Uterus (tissue), 4 donors: ENCODE measurements around the gene SQOR. TPM values are rescaled to one million over a fixed set of nuclear protein-coding genes. Genes with fewer than 3 reads are reported as not detected.

Source experiments
- DNase-seq, 2 donors: peaks; one replicate each; pipeline ENCODE4 v3.0.0-alpha.2; 2019 to 2020
- H3K27ac ChIP-seq, 2 donors: fragments of 200-600 bp; sonication (generic); 1 replicate in 1 of 2; 2 replicates in 1 of 2; pipeline ENCODE4 v1.5.1; 2016 to 2018
- H3K27me3 ChIP-seq, 2 donors: fragments of 200-600 bp; sonication (generic); one replicate each; pipeline ENCODE4 v1.5.1; 2018 to 2019; ENCODE audit warnings: control low read depth in 1 of 2
- H3K36me3 ChIP-seq, 2 donors: fragments of 200-600 bp; sonication (generic); one replicate each; pipeline ENCODE4 v1.5.1; 2019; ENCODE audit warnings: control low read depth in 1 of 2
- H3K4me1 ChIP-seq, 2 donors: fragments of 200-600 bp; sonication (generic); one replicate each; pipeline ENCODE4 v1.5.1; 2018 to 2019; ENCODE audit warnings: control low read depth in 1 of 2
- H3K4me3 ChIP-seq, 2 donors: fragments of 200-600 bp; sonication (generic); 1 replicate in 1 of 2; 2 replicates in 1 of 2; pipeline ENCODE4 v1.5.1; 2018 to 2019; ENCODE audit warnings: mild to moderate bottlenecking in 1 of 2
- H3K9me3 ChIP-seq, 2 donors: fragments of 200-600 bp; sonication (generic); one replicate each; pipeline ENCODE4 v1.5.1; 2019; ENCODE audit warnings: control low read depth in 1 of 2
- CTCF ChIP-seq, 4 experiments: fragments of 200-600 bp in 2 of 4; fragments of 450-650 bp in 2 of 4; sonication (generic) in 2 of 4; IDR thresholded peaks; one replicate each; pipeline ENCODE4 v1.5.1; 2016 to 2019; ENCODE audit warnings: antibody characterized with exemption in 4 of 4, mild to moderate bottlenecking in 2 of 4, moderate library complexity in 1 of 4
- POLR2A ChIP-seq, 2 donors: fragments of 450-650 bp; IDR thresholded peaks; one replicate each; pipeline ENCODE4 v1.6.1; 2016; ENCODE audit warnings: antibody characterized with exemption in 2 of 2, mild to moderate bottlenecking in 1 of 2, moderate library complexity in 1 of 2
- intact Hi-C: fragments of 100-400 bp; cut with DNase I; formaldehyde crosslinking; loops from one replicate; pipeline ENCODE4 v1.15.1; 2023; ENCODE audit warnings: low total_unique reads
- total RNA-seq, 4 donors: library from RNA; depleted of rRNA in 3 of 4; stranded (reverse); fragments of >200 nt in 3 of 4; gene quantifications; one replicate each; pipeline versions ENCODE4 v1.1.0 to v1.2.4, GENCODE V29; 2014 to 2023
- donor health status: DM: yes; HTN: yes; CAD: no.

SQOR gene
- total RNA-seq, 4 donors from 2014 or later = 11.5 to 37.1 (median 19.3) TPM

DNA sequence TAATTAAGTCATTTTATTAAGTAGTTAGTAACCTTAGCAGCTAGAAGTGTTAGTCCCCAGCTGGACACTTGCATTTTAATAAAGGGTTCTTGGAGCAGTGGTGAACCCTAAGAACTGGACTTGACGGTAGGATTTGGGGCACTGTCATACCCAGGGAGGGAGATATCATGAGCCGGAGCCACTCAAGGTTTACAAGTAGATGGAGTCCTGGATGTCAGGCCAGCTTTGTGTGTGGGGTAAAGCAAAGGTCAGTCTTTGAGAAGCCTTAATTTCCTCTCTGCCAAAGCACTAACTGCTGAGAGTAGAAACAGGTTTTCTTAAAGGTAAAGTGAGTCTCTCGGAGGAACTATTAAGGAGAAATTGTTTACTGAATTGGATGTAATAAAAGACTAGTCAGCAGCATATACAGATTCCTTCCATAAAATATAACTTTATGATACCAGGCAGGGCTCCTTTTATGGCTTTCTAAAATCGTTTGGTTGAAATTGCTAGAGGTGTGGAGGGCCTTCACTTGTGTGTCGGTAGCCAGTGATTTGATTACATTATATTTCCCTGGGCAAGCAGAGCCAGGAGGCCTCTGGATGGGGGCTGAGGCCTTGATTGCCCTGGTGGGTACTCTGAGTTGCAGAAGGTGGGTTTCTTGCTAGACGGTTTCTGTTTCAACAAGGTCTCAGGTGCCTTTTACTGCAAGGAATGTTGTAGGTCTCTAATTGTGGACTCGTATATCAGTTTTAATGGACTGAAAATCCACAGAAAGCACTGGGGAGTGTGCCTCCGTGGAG, 23.1 kb downstream of the SQOR start:
- Histone ChIP-seq H3K27ac (peak overlapping the region in 1 of 2 donors; percentile 53), H3K9me3 (no peaks in the 10 kb centered on the region), H3K4me3 (no peak overlapping the region), H3K27me3 (no peaks in the 10 kb centered on the region), H3K4me1 (no peaks in the 10 kb centered on the region), H3K36me3 (no peaks in the 10 kb centered on the region)
- TF ChIP-seq POLR2A (IDR thresholded peaks at IDR 0.05) (no peak), CTCF (IDR thresholded peaks at IDR 0.05) (no peak)
- intact Hi-C loops = no loop called here
- no peak for DNase-seq

- intact Hi-C loops = no loop called here
- no peak for DNase-seq
- Histone ChIP-seq H3K9me3 (no peaks in the 10 kb centered on the region), H3K4me3 (no peak overlapping the region), H3K36me3 (no peaks in the 10 kb centered on the region), H3K27ac (peak overlapping the region in 1 of 2 donors; percentile 33), H3K27me3 (no peaks in the 10 kb centered on the region), H3K4me1 (no peaks in the 10 kb centered on the region)
- TF ChIP-seq POLR2A (IDR thresholded peaks at IDR 0.05) (no peak), CTCF (IDR thresholded peaks at IDR 0.05) (no peak)
Measured at GRCh38 chr15:45660231-45660979, 25.6 kb downstream of the SQOR start.

DNA sequence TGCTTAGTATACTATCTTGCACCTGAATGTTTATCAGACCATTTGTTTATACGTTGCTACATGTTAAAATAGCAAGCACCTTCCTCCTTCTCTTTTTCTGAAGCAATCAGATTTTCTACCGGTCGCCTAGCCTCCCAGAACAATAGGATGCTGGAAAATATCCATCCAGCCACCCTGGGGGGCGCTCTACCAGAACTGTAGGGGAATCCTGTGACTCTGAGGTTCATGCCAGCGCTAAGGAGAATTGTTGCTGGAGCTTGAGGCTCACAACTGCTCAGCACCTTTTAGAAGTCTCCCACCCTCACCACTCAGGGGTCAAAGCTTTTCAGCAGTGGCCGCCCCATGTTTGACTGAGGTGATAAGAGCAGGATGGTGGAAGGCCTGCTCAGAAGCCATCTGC, 27.5 kb downstream of the SQOR start:
- no peak for DNase-seq
- Histone ChIP-seq H3K4me1 (no peaks in the 10 kb centered on the region), H3K36me3 (no peaks in the 10 kb centered on the region), H3K27me3 (no peaks in the 10 kb centered on the region), H3K9me3 (no peaks in the 10 kb centered on the region), H3K27ac (no peak overlapping the region), H3K4me3 (no peak overlapping the region)
- no peak for TF ChIP-seq CTCF (IDR thresholded peaks at IDR 0.05)
- TF ChIP-seq POLR2A (IDR thresholded peaks at IDR 0.05) = no peak
- intact Hi-C loops = no loop called here

DNA sequence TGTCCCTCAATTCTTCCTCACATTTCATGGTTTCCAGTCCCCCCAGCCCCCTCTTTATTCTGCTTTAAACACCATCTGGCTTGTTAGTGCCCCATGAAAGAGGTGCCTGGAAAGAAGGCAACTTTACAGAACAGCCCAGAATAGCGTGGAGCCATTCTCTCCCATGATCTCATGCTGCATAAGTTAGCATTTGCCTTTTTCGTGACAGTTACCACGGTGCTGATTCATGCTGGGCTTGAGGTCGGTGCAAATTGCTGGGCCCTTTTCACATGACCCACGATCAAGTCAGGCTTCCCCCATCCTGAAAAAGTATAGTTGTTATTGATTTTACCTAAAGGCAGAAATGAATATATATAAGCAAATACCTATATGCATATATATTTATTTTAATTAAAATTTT, 29.6 kb downstream of the SQOR start:
- no peaks in the 10 kb centered on the region for H3K27me3 ChIP-seq
- DNase-seq = no peak
- TF ChIP-seq CTCF (IDR thresholded peaks at IDR 0.05) = no peak
- no peak for TF ChIP-seq POLR2A (IDR thresholded peaks at IDR 0.05)
- H3K27ac ChIP-seq = no peak overlapping the region
- H3K4me1 ChIP-seq = no peaks in the 10 kb centered on the region
- no peaks in the 10 kb centered on the region for H3K9me3 ChIP-seq
- H3K36me3 ChIP-seq = no peaks in the 10 kb centered on the region
- intact Hi-C loops = no loop called here
- H3K4me3 ChIP-seq = no peak overlapping the region

GRCh38 chr15:45665261-45665660, 30.4 kb downstream of the SQOR start:
- Histone ChIP-seq H3K4me1 (no peaks in the 10 kb centered on the region), H3K36me3 (no peaks in the 10 kb centered on the region), H3K9me3 (no peaks in the 10 kb centered on the region), H3K27ac (no peak overlapping the region), H3K4me3 (no peak overlapping the region), H3K27me3 (no peaks in the 10 kb centered on the region)
- TF ChIP-seq CTCF (IDR thresholded peaks at IDR 0.05) = no peak
- no peak for TF ChIP-seq POLR2A (IDR thresholded peaks at IDR 0.05)
- DNase-seq = no peak
- intact Hi-C loops = no loop called here
